Endometrium (tissue), 2 donors: ENCODE results near the gene CLPX.
"Not testable (repeated sequence)": the region's sequence is repeated elsewhere in the genome, so short reads cannot be mapped to it uniquely, and the experiment has no call there.

Experiments used
- FAIRE-seq: peaks from 2 replicates; lab custom pipeline; 2012; peaks lifted over from hg19 to GRCh38; lab: Jason Lieb, UNC
- donor health status: control.
- donor health status: control.

CLPX gene

GRCh38 chr15:65204931-65205660 is 20.0 kb upstream of the CLPX start:
- FAIRE-seq, result no peak

- FAIRE-seq, result no peak
Measured at GRCh38 chr15:65204236-65204930, 19.2 kb upstream of the CLPX start.

GRCh38 chr15:65201918-65202317 is 16.8 kb upstream of the CLPX start:
- no peak for FAIRE-seq

GRCh38 chr15:65198571-65198970 is 13.4 kb upstream of the CLPX start:
- no peak for FAIRE-seq

GRCh38 chr15:65197337-65197645 is 12.1 kb upstream of the CLPX start:
- FAIRE-seq, result no peak

GRCh38 chr15:65196637-65197336 is 11.6 kb upstream of the CLPX start:
- no peak for FAIRE-seq

GRCh38 chr15:65195548-65195923 is 10.4 kb upstream of the CLPX start:
- no peak for FAIRE-seq

- peak; percentile 45 for FAIRE-seq
Measured at GRCh38 chr15:65194826-65195547, 9.8 kb upstream of the CLPX start.

- no peak for FAIRE-seq
Measured at GRCh38 chr15:65192016-65192415, 6.9 kb upstream of the CLPX start.

GRCh38 chr15:65189102-65189740 is 4.1 kb upstream of the CLPX start:
- no peak for FAIRE-seq

- FAIRE-seq, result not testable (repeated sequence)
Measured at GRCh38 chr15:65188472-65188871, 3.3 kb upstream of the CLPX start.

GRCh38 chr15:65184305-65184867 is 756 bp downstream of the CLPX start:
- FAIRE-seq, result no peak

- FAIRE-seq, result peak; percentile 18
Measured at GRCh38 chr15:65183865-65184159, 1.3 kb downstream of the CLPX start.

GRCh38 chr15:65182538-65182937 is 2.6 kb downstream of the CLPX start:
- FAIRE-seq, result no peak

- not testable (repeated sequence) for FAIRE-seq
Measured at GRCh38 chr15:65181582-65182353, 3.4 kb downstream of the CLPX start.

GRCh38 chr15:65180167-65180566 is 5.0 kb downstream of the CLPX start:
- no peak for FAIRE-seq

GRCh38 chr15:65177901-65178300 is 7.2 kb downstream of the CLPX start:
- FAIRE-seq, result no peak

- no peak for FAIRE-seq
Measured at GRCh38 chr15:65176056-65176455, 9.1 kb downstream of the CLPX start.

GRCh38 chr15:65175511-65175910 is 9.6 kb downstream of the CLPX start:
- no peak for FAIRE-seq

- no peak for FAIRE-seq
Measured at GRCh38 chr15:65174509-65174908, 10.6 kb downstream of the CLPX start.

- FAIRE-seq, result no peak
Measured at GRCh38 chr15:65172531-65172930, 12.6 kb downstream of the CLPX start.
